ENCODE measurements around the gene PCDHB16.
"Not testable (repeated sequence)": the region's sequence is repeated elsewhere in the genome, so short reads cannot be mapped to it uniquely, and the experiment has no call there.

Gene PCDHB16

GRCh38 chr5:141174291-141175104 is 7.7 kb upstream of the PCDHB16 start:
- not testable (repeated sequence) for H3K27ac Mint-ChIP-seq; DNase-seq; H3K4me1 Mint-ChIP-seq; ATAC-seq; H3K4me3 Mint-ChIP-seq; H3K36me3 Mint-ChIP-seq (ENCODE audit: low read depth)
- peaks cover 23% of the 10 kb centered on the region for H3K27me3 Mint-ChIP-seq
- peaks cover 13% of the 10 kb centered on the region for H3K9me3 Mint-ChIP-seq

- no peak for DNase-seq
- Mint-ChIP-seq H3K27me3 (peaks cover 24% of the 10 kb centered on the region), H3K4me3 (no peak overlapping the region), H3K36me3 (ENCODE audit: low read depth) (peaks cover 5% of the 10 kb centered on the region), H3K9me3 (peaks cover 20% of the 10 kb centered on the region), H3K4me1 (no peaks in the 10 kb centered on the region), H3K27ac (no peak overlapping the region)
- ATAC-seq: no peak
Measured at GRCh38 chr5:141175933-141176332, 6.3 kb upstream of the PCDHB16 start.

- ATAC-seq; H3K36me3 Mint-ChIP-seq (ENCODE audit: low read depth); H3K4me1 Mint-ChIP-seq; DNase-seq; H3K4me3 Mint-ChIP-seq; H3K27ac Mint-ChIP-seq: not testable (repeated sequence)
- Mint-ChIP-seq H3K9me3 (peaks cover 22% of the 10 kb centered on the region), H3K27me3 (peaks cover 33% of the 10 kb centered on the region)
Measured at GRCh38 chr5:141177577-141178191, 4.5 kb upstream of the PCDHB16 start, which contains the start of gene PCDHB8. PCDHB8 (plus strand) TSS chr5:141177790; CDS start chr5:141178035, 245 bp downstream.

- ATAC-seq; H3K27ac Mint-ChIP-seq; DNase-seq; H3K4me1 Mint-ChIP-seq; H3K36me3 Mint-ChIP-seq (ENCODE audit: low read depth); H3K4me3 Mint-ChIP-seq: not testable (repeated sequence)
- peaks cover 30% of the 10 kb centered on the region for H3K27me3 Mint-ChIP-seq
- peaks cover 25% of the 10 kb centered on the region for H3K9me3 Mint-ChIP-seq
Measured at GRCh38 chr5:141179371-141179770, 2.8 kb upstream of the PCDHB16 start.

GRCh38 chr5:141179876-141180275 is 2.3 kb upstream of the PCDHB16 start:
- H3K4me1 Mint-ChIP-seq; H3K27ac Mint-ChIP-seq; H3K4me3 Mint-ChIP-seq; H3K36me3 Mint-ChIP-seq (ENCODE audit: low read depth); ATAC-seq; DNase-seq: not testable (repeated sequence)
- H3K27me3 Mint-ChIP-seq: peaks cover 35% of the 10 kb centered on the region
- peaks cover 29% of the 10 kb centered on the region for H3K9me3 Mint-ChIP-seq

- Mint-ChIP-seq H3K9me3 (peaks cover 32% of the 10 kb centered on the region), H3K4me3 (no peak overlapping the region), H3K36me3 (ENCODE audit: low read depth) (peaks cover 7% of the 10 kb centered on the region), H3K27me3 (peaks cover 40% of the 10 kb centered on the region), H3K4me1 (no peaks in the 10 kb centered on the region), H3K27ac (no peak overlapping the region)
- no peak for ATAC-seq
- DNase-seq: no peak
Measured at GRCh38 chr5:141180313-141180712, 1.9 kb upstream of the PCDHB16 start.

GRCh38 chr5:141184117-141184855 is 2.1 kb downstream of the PCDHB16 start:
- H3K4me1 Mint-ChIP-seq, ATAC-seq, DNase-seq, H3K4me3 Mint-ChIP-seq, H3K27ac Mint-ChIP-seq: not testable (repeated sequence)
- Mint-ChIP-seq H3K36me3 (ENCODE audit: low read depth) (peaks cover 15% of the 10 kb centered on the region), H3K27me3 (peaks cover 58% of the 10 kb centered on the region), H3K9me3 (peaks cover 46% of the 10 kb centered on the region)

- Mint-ChIP-seq H3K36me3 (ENCODE audit: low read depth) (peaks cover 19% of the 10 kb centered on the region), H3K9me3 (peaks cover 44% of the 10 kb centered on the region), H3K4me1 (peaks cover 4% of the 10 kb centered on the region), H3K27ac (no peak within 1 kb of the TSS), H3K4me3 (peak within 1 kb of the TSS; percentile 30), H3K27me3 (peaks cover 55% of the 10 kb centered on the region)
- DNase-seq (peak; percentile 20), ATAC-seq (no peak)
Measured at GRCh38 chr5:141186897-141187512, 4.8 kb downstream of the PCDHB16 start, which contains the start of gene PCDHB9. PCDHB9 (plus strand) TSS chr5:141187161; CDS start chr5:141187319, 158 bp downstream.

- Mint-ChIP-seq H3K27me3 (peaks cover 50% of the 10 kb centered on the region), H3K9me3 (peaks cover 35% of the 10 kb centered on the region), H3K36me3 (ENCODE audit: low read depth) (peaks cover 21% of the 10 kb centered on the region)
- not testable (repeated sequence) for DNase-seq, H3K4me3 Mint-ChIP-seq, H3K27ac Mint-ChIP-seq, H3K4me1 Mint-ChIP-seq, ATAC-seq
Measured at GRCh38 chr5:141188682-141189081, 6.5 kb downstream of the PCDHB16 start.

GRCh38 chr5:141189131-141189530 is 6.9 kb downstream of the PCDHB16 start:
- not testable (repeated sequence) for DNase-seq, H3K4me1 Mint-ChIP-seq, H3K27ac Mint-ChIP-seq, H3K4me3 Mint-ChIP-seq, ATAC-seq
- H3K27me3 Mint-ChIP-seq: peaks cover 50% of the 10 kb centered on the region
- H3K36me3 Mint-ChIP-seq (ENCODE audit: low read depth): peaks cover 22% of the 10 kb centered on the region
- peaks cover 35% of the 10 kb centered on the region for H3K9me3 Mint-ChIP-seq

GRCh38 chr5:141192110-141192725 is 10.0 kb downstream of the PCDHB16 start, which contains the start of gene PCDHB10:
PCDHB10 (plus strand) TSS chr5:141192353; CDS start chr5:141192553, 200 bp downstream.
- DNase-seq (peak; percentile 25), ATAC-seq (no peak)
- no peak within 1 kb of the TSS for H3K27ac Mint-ChIP-seq
- H3K36me3 Mint-ChIP-seq (ENCODE audit: low read depth): peaks cover 20% of the 10 kb centered on the region
- no peaks in the 10 kb centered on the region for H3K4me1 Mint-ChIP-seq
- peaks cover 37% of the 10 kb centered on the region for H3K27me3 Mint-ChIP-seq
- no peak within 1 kb of the TSS for H3K4me3 Mint-ChIP-seq
- H3K9me3 Mint-ChIP-seq: peaks cover 37% of the 10 kb centered on the region

- ATAC-seq, H3K4me3 Mint-ChIP-seq, DNase-seq, H3K27ac Mint-ChIP-seq, H3K4me1 Mint-ChIP-seq: not testable (repeated sequence)
- Mint-ChIP-seq H3K36me3 (ENCODE audit: low read depth) (peaks cover 15% of the 10 kb centered on the region), H3K9me3 (peaks cover 44% of the 10 kb centered on the region), H3K27me3 (peaks cover 39% of the 10 kb centered on the region)
Measured at GRCh38 chr5:141194332-141194731, 12.1 kb downstream of the PCDHB16 start.

GRCh38 chr5:141196363-141196762 is 14.2 kb downstream of the PCDHB16 start:
- Mint-ChIP-seq H3K9me3 (peaks cover 51% of the 10 kb centered on the region), H3K4me1 (no peaks in the 10 kb centered on the region), H3K27ac (no peak overlapping the region), H3K27me3 (peaks cover 46% of the 10 kb centered on the region), H3K4me3 (no peak overlapping the region), H3K36me3 (ENCODE audit: low read depth) (peaks cover 21% of the 10 kb centered on the region)
- DNase-seq (no peak), ATAC-seq (no peak)
